NCI-H187 (cell line): ENCODE results near the gene DNAH1.
A peak's percentile ranks its signal among the peaks of the same experiment; 100 is the strongest.

Source experiments
- DNase-seq, 2 experiments: peaks; one replicate each; lab custom pipeline; 2025; lab: John Stamatoyannopoulos, UW

The DNAH1 gene

GRCh38 chr3:52446631-52447511 is 130.8 kb downstream of the DNAH1 start:
- DNase-seq: peak in 1 of 2 experiments; percentile 5

DNA sequence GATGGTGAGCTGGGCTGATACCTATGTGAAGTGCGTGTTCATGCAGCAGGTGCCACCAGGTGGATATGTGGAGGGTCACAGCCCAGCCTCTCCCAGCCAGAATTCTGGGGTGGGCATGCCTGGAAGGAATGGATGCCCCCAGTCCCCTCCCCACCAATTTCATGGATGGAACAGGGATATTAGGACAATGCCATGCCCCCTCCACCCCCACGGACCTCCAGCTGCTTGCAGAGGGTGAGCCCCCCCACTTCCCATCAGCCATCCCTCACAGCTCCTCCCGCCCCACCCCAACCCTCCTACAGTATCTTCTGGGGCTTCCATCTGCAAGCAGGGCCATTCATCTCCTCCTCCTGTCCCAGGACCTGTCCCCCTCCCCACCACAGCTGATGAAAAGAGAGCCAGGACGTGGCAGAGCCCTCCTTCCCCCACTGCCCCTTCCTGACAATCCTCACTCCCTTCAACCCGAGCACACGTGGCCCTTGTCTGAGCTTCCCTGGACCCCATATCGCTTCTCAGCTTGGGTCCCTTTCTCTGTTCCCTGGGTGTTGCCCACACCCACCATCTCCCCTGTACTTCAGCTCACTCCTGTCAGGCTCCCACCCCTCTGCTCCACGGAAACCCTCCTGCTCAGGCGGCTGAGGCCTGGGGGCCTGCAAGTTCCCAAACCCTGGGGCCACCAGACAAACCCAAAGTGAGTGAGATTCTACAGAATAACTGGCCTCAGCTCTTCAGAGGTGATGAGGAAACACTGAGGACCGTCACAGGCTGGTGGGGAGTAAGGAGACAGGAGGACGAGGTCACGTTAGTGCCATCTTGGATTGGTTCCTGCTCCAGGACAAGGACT is 131.6 kb downstream of the DNAH1 start:
- DNase-seq: no peak
